ENCODE data around the gene NHERF2. TPM values are rescaled to one million over a fixed set of nuclear protein-coding genes. Genes with fewer than 3 reads are reported as not detected.

NHERF2 gene
- total RNA-seq, 3 donors from 2014 or later: 2.0 to 4.4 (median 2.0) TPM

GRCh38 chr16:2075631-2076030 lies 48.9 kb downstream of the NHERF2 start:
- Mint-ChIP-seq H3K9me3 (no peaks in the 10 kb centered on the region), H3K4me1 (ENCODE audit: low read depth) (no peaks in the 10 kb centered on the region)
- no peak for ATAC-seq

GRCh38 chr16:2076072-2076865 lies 49.6 kb downstream of the NHERF2 start:
- peaks cover 11% of the 10 kb centered on the region for H3K36me3 Mint-ChIP-seq (ENCODE audit: insufficient read depth)
- H3K4me3 Mint-ChIP-seq: no peak overlapping the region
- DNase-seq: no peak
- H3K9me3 Mint-ChIP-seq: no peaks in the 10 kb centered on the region
- no peak for ATAC-seq
- H3K4me1 Mint-ChIP-seq (ENCODE audit: low read depth): no peaks in the 10 kb centered on the region
- no peaks in the 10 kb centered on the region for H3K27me3 Mint-ChIP-seq (ENCODE audit: low read depth)

More at GRCh38 chr16:2075631-2076030, 48.9 kb downstream of the NHERF2 start:
- H3K27me3 Mint-ChIP-seq (ENCODE audit: low read depth): no peaks in the 10 kb centered on the region
- H3K4me3 Mint-ChIP-seq: no peak overlapping the region
- DNase-seq: no peak
- H3K36me3 Mint-ChIP-seq (ENCODE audit: insufficient read depth): peaks cover 11% of the 10 kb centered on the region

GRCh38 chr16:2077016-2077415 lies 50.3 kb downstream of the NHERF2 start:
- ATAC-seq: no peak
- Mint-ChIP-seq H3K4me3 (no peak overlapping the region), H3K4me1 (ENCODE audit: low read depth) (no peaks in the 10 kb centered on the region), H3K9me3 (no peaks in the 10 kb centered on the region), H3K27me3 (ENCODE audit: low read depth) (no peaks in the 10 kb centered on the region), H3K36me3 (ENCODE audit: insufficient read depth) (peaks cover 10% of the 10 kb centered on the region)
- no peak for DNase-seq

GRCh38 chr16:2077696-2078095 lies 51.0 kb downstream of the NHERF2 start:
- Mint-ChIP-seq H3K36me3 (ENCODE audit: insufficient read depth) (peaks cover 10% of the 10 kb centered on the region), H3K27me3 (ENCODE audit: low read depth) (no peaks in the 10 kb centered on the region), H3K4me1 (ENCODE audit: low read depth) (no peaks in the 10 kb centered on the region), H3K4me3 (no peak overlapping the region), H3K9me3 (no peaks in the 10 kb centered on the region)
- no peak for ATAC-seq
- no peak for DNase-seq

GRCh38 chr16:2078096-2078495 lies 51.4 kb downstream of the NHERF2 start:
- Mint-ChIP-seq H3K9me3 (no peaks in the 10 kb centered on the region), H3K27me3 (ENCODE audit: low read depth) (no peaks in the 10 kb centered on the region), H3K4me1 (ENCODE audit: low read depth) (no peaks in the 10 kb centered on the region), H3K4me3 (no peak overlapping the region), H3K36me3 (ENCODE audit: insufficient read depth) (peaks cover 10% of the 10 kb centered on the region)
- ATAC-seq (no peak), DNase-seq (no peak)

GRCh38 chr16:2078691-2079090 lies 52.0 kb downstream of the NHERF2 start:
- no peaks in the 10 kb centered on the region for H3K9me3 Mint-ChIP-seq
- no peaks in the 10 kb centered on the region for H3K27me3 Mint-ChIP-seq (ENCODE audit: low read depth)
- DNase-seq (no peak), ATAC-seq (no peak)
- H3K4me1 Mint-ChIP-seq (ENCODE audit: low read depth): no peaks in the 10 kb centered on the region
- H3K36me3 Mint-ChIP-seq (ENCODE audit: insufficient read depth): peaks cover 8% of the 10 kb centered on the region
- H3K4me3 Mint-ChIP-seq: no peak overlapping the region

- Mint-ChIP-seq H3K9me3 (no peaks in the 10 kb centered on the region), H3K4me3 (no peak overlapping the region), H3K36me3 (ENCODE audit: insufficient read depth) (peaks cover 8% of the 10 kb centered on the region), H3K27me3 (ENCODE audit: low read depth) (no peaks in the 10 kb centered on the region), H3K4me1 (ENCODE audit: low read depth) (no peaks in the 10 kb centered on the region)
- ATAC-seq: no peak
- no peak for DNase-seq
These were observed 52.7 kb downstream of the NHERF2 start for GRCh38 chr16:2079311-2079800.

GRCh38 chr16:2079991-2080390 lies 53.3 kb downstream of the NHERF2 start:
- ATAC-seq (no peak), DNase-seq (no peak)
- Mint-ChIP-seq H3K9me3 (no peaks in the 10 kb centered on the region), H3K4me3 (no peak overlapping the region), H3K36me3 (ENCODE audit: insufficient read depth) (peaks cover 3% of the 10 kb centered on the region), H3K4me1 (ENCODE audit: low read depth) (no peaks in the 10 kb centered on the region), H3K27me3 (ENCODE audit: low read depth) (no peaks in the 10 kb centered on the region)

- ATAC-seq (no peak), DNase-seq (no peak)
- Mint-ChIP-seq H3K27me3 (ENCODE audit: low read depth) (no peaks in the 10 kb centered on the region), H3K4me1 (ENCODE audit: low read depth) (no peaks in the 10 kb centered on the region), H3K9me3 (no peaks in the 10 kb centered on the region), H3K4me3 (no peak overlapping the region), H3K36me3 (ENCODE audit: insufficient read depth) (peaks cover 3% of the 10 kb centered on the region)
These were observed 54.7 kb downstream of the NHERF2 start for GRCh38 chr16:2081201-2082084.

- H3K4me3 Mint-ChIP-seq: no peak overlapping the region
- no peaks in the 10 kb centered on the region for H3K9me3 Mint-ChIP-seq
- ATAC-seq: no peak
- peaks cover 1% of the 10 kb centered on the region for H3K36me3 Mint-ChIP-seq (ENCODE audit: insufficient read depth)
- no peaks in the 10 kb centered on the region for H3K27me3 Mint-ChIP-seq (ENCODE audit: low read depth)
- DNase-seq: no peak
- H3K4me1 Mint-ChIP-seq (ENCODE audit: low read depth): no peaks in the 10 kb centered on the region
These were observed 55.7 kb downstream of the NHERF2 start for GRCh38 chr16:2082171-2082982.

- no peaks in the 10 kb centered on the region for H3K9me3 Mint-ChIP-seq
- no peaks in the 10 kb centered on the region for H3K4me1 Mint-ChIP-seq (ENCODE audit: low read depth)
- no peak for DNase-seq
- no peaks in the 10 kb centered on the region for H3K36me3 Mint-ChIP-seq (ENCODE audit: insufficient read depth)
- H3K4me3 Mint-ChIP-seq: no peak overlapping the region
- H3K27me3 Mint-ChIP-seq (ENCODE audit: low read depth): no peaks in the 10 kb centered on the region
- ATAC-seq: no peak
These were observed 56.3 kb downstream of the NHERF2 start for GRCh38 chr16:2082983-2083364.

- Mint-ChIP-seq H3K27me3 (ENCODE audit: low read depth) (no peaks in the 10 kb centered on the region), H3K36me3 (ENCODE audit: insufficient read depth) (no peaks in the 10 kb centered on the region), H3K4me3 (no peak overlapping the region), H3K4me1 (ENCODE audit: low read depth) (no peaks in the 10 kb centered on the region), H3K9me3 (no peaks in the 10 kb centered on the region)
- DNase-seq (no peak), ATAC-seq (no peak)
These were observed 56.7 kb downstream of the NHERF2 start for GRCh38 chr16:2083409-2083808.

GRCh38 chr16:2083876-2084780 lies 57.4 kb downstream of the NHERF2 start:
- peaks cover 4% of the 10 kb centered on the region for H3K36me3 Mint-ChIP-seq (ENCODE audit: insufficient read depth)
- H3K4me1 Mint-ChIP-seq (ENCODE audit: low read depth): no peaks in the 10 kb centered on the region
- DNase-seq (no peak), ATAC-seq (no peak)
- no peaks in the 10 kb centered on the region for H3K27me3 Mint-ChIP-seq (ENCODE audit: low read depth)
- no peaks in the 10 kb centered on the region for H3K9me3 Mint-ChIP-seq
- no peak overlapping the region for H3K4me3 Mint-ChIP-seq
